ENCODE results near the gene CRTC2.

GRCh38 chr1:154000420-154000819 lies 42.0 kb upstream of the CRTC2 start:
- TF ChIP-seq POLR2AphosphoS5 (IDR thresholded peaks at IDR 0.05; ENCODE audit: low read depth, low read length) (no peak), SIN3A (IDR thresholded peaks at IDR 0.05; ENCODE audit: borderline replicate concordance, insufficient read depth, low read length) (no peak)
